T-cell (primary cell): ENCODE results near the gene MPV17. TPM values are rescaled to one million over a fixed set of nuclear protein-coding genes. Genes with fewer than 3 reads are reported as not detected.

ENCODE experiments used
- ATAC-seq, 4 experiments: fragments of 200-7000 bp in 3 of 4; fragments of 150-1000 bp in 1 of 4; cut with Tn5 transposase; replicated peaks in 1 of 4; 1 replicate in 3 of 4; 2 replicates in 1 of 4; pipeline ENCODE4 v1.10.0; 2021; ENCODE audit warnings: moderate library complexity in 3 of 4, mild to moderate bottlenecking in 2 of 4, moderate number of reproducible peaks in 1 of 4
- CTCF ChIA-PET, 2 donors: fragments of 300-600 bp; sonication (Branson Sonifier 250); formaldehyde crosslinking; loops; one replicate each; lab custom pipeline; 2022; ENCODE audit warnings: antibody characterized with exemption in 2 of 2; lab: Charles Lee
- POLR2A ChIA-PET, 2 donors: fragments of 300-600 bp; sonication (Branson Sonifier 250); formaldehyde crosslinking; loops; one replicate each; lab custom pipeline; 2022; ENCODE audit warnings: antibody characterized with exemption in 2 of 2; lab: Charles Lee
- DNase-seq, 35 experiments: peaks; one replicate each; pipeline versions ENCODE4 v3.0.0 to v3.0.0-alpha.2; 2013 to 2023
- H3K27ac ChIP-seq: one replicate; pipeline ENCODE4 v1.5.1; 2013; ENCODE audit warnings: low read length
- H3K27me3 ChIP-seq, 2 experiments: replicated peaks in 1 of 2; 1 replicate in 1 of 2; 2 replicates in 1 of 2; pipeline versions ENCODE4 v1.6.1 to v1.7.0; 2013; ENCODE audit warnings: low read length in 1 of 2, mixed read lengths in 1 of 2; ENCODE audit not compliant: control insufficient read depth in 2 of 2, insufficient read depth in 2 of 2; ENCODE audit errors: extremely low read depth in 1 of 2
- H3K36me3 ChIP-seq, 2 donors: 1 replicate in 1 of 2; 2 replicates in 1 of 2; pipeline versions ENCODE4 v1.6.1 to v1.7.0; 2013; ENCODE audit warnings: low read length in 1 of 2; ENCODE audit not compliant: control insufficient read depth in 2 of 2, insufficient read depth in 1 of 2; ENCODE audit errors: extremely low read depth in 1 of 2
- H3K4me1 ChIP-seq, 2 experiments: 1 replicate in 1 of 2; 2 replicates in 1 of 2; pipeline versions ENCODE4 v1.6.1 to v1.7.0; 2013; ENCODE audit warnings: low read length in 2 of 2, mixed read lengths in 1 of 2; ENCODE audit not compliant: insufficient read depth in 2 of 2, control insufficient read depth in 1 of 2; ENCODE audit errors: extremely low read depth in 1 of 2
- H3K4me3 ChIP-seq, 2 donors: 1 replicate in 1 of 2; 2 replicates in 1 of 2; pipeline versions ENCODE4 v1.5.1 to v1.7.0; 2013; ENCODE audit warnings: mild to moderate bottlenecking in 2 of 2, low read length in 1 of 2, moderate library complexity in 1 of 2; ENCODE audit not compliant: control insufficient read depth in 1 of 2; ENCODE audit errors: extremely low read depth in 1 of 2
- H3K9me3 ChIP-seq: 2 replicates; pipeline ENCODE4 v1.7.0; 2013
- H3K27ac Mint-ChIP-seq, 2 donors: one replicate each; pipeline ENCODE4 v1.8.0; 2020 to 2021; ENCODE audit warnings: mild to moderate bottlenecking in 2 of 2, mixed read lengths in 2 of 2
- H3K27me3 Mint-ChIP-seq, 2 donors: one replicate each; pipeline ENCODE4 v1.8.0; 2021 to 2022; ENCODE audit warnings: mixed read lengths in 2 of 2
- H3K36me3 Mint-ChIP-seq: one replicate; pipeline ENCODE4 v1.8.0; 2021; ENCODE audit warnings: mixed read lengths
- H3K4me1 Mint-ChIP-seq, 3 donors: one replicate each; pipeline ENCODE4 v1.8.0; 2020 to 2022; ENCODE audit warnings: mixed read lengths in 3 of 3, mild to moderate bottlenecking in 1 of 3
- H3K4me3 Mint-ChIP-seq, 3 donors: one replicate each; pipeline ENCODE4 v1.8.0; 2020 to 2022; ENCODE audit warnings: mild to moderate bottlenecking in 3 of 3, mixed read lengths in 3 of 3, moderate library complexity in 3 of 3
- H3K9me3 Mint-ChIP-seq, 3 donors: one replicate each; pipeline ENCODE4 v1.8.0; 2020 to 2022; ENCODE audit warnings: mixed read lengths in 3 of 3
- WGBS: methylation state at CpG from one replicate; pipeline ENCODE4 v1.1.5; 2013; ENCODE audit warnings: missing lambda C conversion rate; ENCODE audit not compliant: insufficient coverage; 5-methylcytosine and 5-hydroxymethylcytosine counted together
- total RNA-seq, 35 experiments: library from RNA in 6 of 35; stranded (reverse) in 6 of 35; fragments of 120-200 nt in 1 of 35; gene quantifications; one replicate each; pipeline versions ENCODE4 v1.2.1 to v1.2.4 and lab custom pipeline; 2013 to 2026

The MPV17 gene
- total RNA-seq, 5 donors from 2014 or later (not counting 1 experiment from before 2014, with no cell fraction given): 64.5 to 99.1 (median 93.6) TPM

GRCh38 chr2:27316655-27317412, 6.1 kb downstream of the MPV17 start:
- 97% methylated on average over 10 of the region's 12 CpGs for WGBS
- no peaks in the 10 kb centered on the region for H3K27me3 Mint-ChIP-seq
- Histone ChIP-seq H3K36me3 (peaks cover 7 to 13% of the 10 kb centered on the region in 2 donors), H3K4me1 (peaks cover 2 to 3% of the 10 kb centered on the region in 2 experiments), H3K27me3 (no peaks in the 10 kb centered on the region), H3K4me3 (no peak overlapping the region), H3K27ac (no peak overlapping the region), H3K9me3 (no peaks in the 10 kb centered on the region)
- ATAC-seq: no peak
- CTCF ChIA-PET: interaction anchor here in 1 of 2 donors (2.6 kb wide), 1 partner anchor 14 kb away, joined by 7 read pairs; no protein-coding TSS in a partner anchor
- no peak for DNase-seq
- POLR2A ChIA-PET: no interaction called here
- H3K4me3 Mint-ChIP-seq: no peak overlapping the region
- peaks cover 4 to 11% (median 5%) of the 10 kb centered on the region in 3 donors for H3K4me1 Mint-ChIP-seq
- H3K9me3 Mint-ChIP-seq: no peaks in the 10 kb centered on the region
- no peak overlapping the region for H3K27ac Mint-ChIP-seq
- peaks cover 17% of the 10 kb centered on the region for H3K36me3 Mint-ChIP-seq

GRCh38 chr2:27315122-27315521, 7.8 kb downstream of the MPV17 start:
- H3K4me3 ChIP-seq: no peak overlapping the region
- Mint-ChIP-seq H3K27ac (no peak overlapping the region), H3K9me3 (no peaks in the 10 kb centered on the region), H3K27me3 (no peaks in the 10 kb centered on the region), H3K4me1 (no peaks in the 10 kb centered on the region), H3K36me3 (peaks cover 20% of the 10 kb centered on the region), H3K4me3 (no peak overlapping the region)
- ChIA-PET CTCF (interaction anchor here in 1 of 2 donors (0.5 kb wide), 1 partner anchor 981 kb away, joined by 3 read pairs; no protein-coding TSS in a partner anchor), POLR2A (no interaction called here)
- H3K4me1 ChIP-seq: peaks cover 0 to 2% of the 10 kb centered on the region in 2 experiments
- 98% methylated on average over 7 of the region's 8 CpGs for WGBS
- ATAC-seq (no peak), DNase-seq (no peak)
- no peaks in the 10 kb centered on the region for H3K27me3 ChIP-seq
- H3K36me3 ChIP-seq: peaks cover 17 to 18% of the 10 kb centered on the region in 2 donors
- H3K27ac ChIP-seq: no peak overlapping the region
- no peaks in the 10 kb centered on the region for H3K9me3 ChIP-seq

- Mint-ChIP-seq H3K27me3 (no peaks in the 10 kb centered on the region), H3K4me3 (no peak overlapping the region), H3K4me1 (no peaks in the 10 kb centered on the region), H3K9me3 (no peaks in the 10 kb centered on the region), H3K36me3 (peaks cover 23% of the 10 kb centered on the region), H3K27ac (no peak overlapping the region)
- ATAC-seq (no peak), DNase-seq (no peak)
- 100% methylated on average over 2 of the region's 9 CpGs for WGBS
- H3K9me3 ChIP-seq: no peaks in the 10 kb centered on the region
- no peak overlapping the region for H3K4me3 ChIP-seq
- ChIA-PET POLR2A (no interaction called here), CTCF (interaction anchor here in 1 of 2 donors (0.5 kb wide), 1 partner anchor 981 kb away, joined by 3 read pairs; no protein-coding TSS in a partner anchor)
- H3K27ac ChIP-seq: no peak overlapping the region
- no peaks in the 10 kb centered on the region for H3K27me3 ChIP-seq
- H3K36me3 ChIP-seq: peaks cover 18 to 19% of the 10 kb centered on the region in 2 donors
- H3K4me1 ChIP-seq: peaks cover 0 to 2% of the 10 kb centered on the region in 2 experiments
Measured at GRCh38 chr2:27314709-27315108, 8.2 kb downstream of the MPV17 start.

GRCh38 chr2:27313882-27314645, 8.8 kb downstream of the MPV17 start:
- WGBS: 100% methylated on average over 3 of the region's 8 CpGs

GRCh38 chr2:27312152-27312551, 10.7 kb downstream of the MPV17 start:
- no peaks in the 10 kb centered on the region for H3K9me3 ChIP-seq
- POLR2A ChIA-PET: no interaction called here
- H3K4me1 Mint-ChIP-seq: peaks cover 0 to 4% (median 4%) of the 10 kb centered on the region in 3 donors
- ATAC-seq (no peak), DNase-seq (no peak)
- no peak overlapping the region for H3K27ac ChIP-seq
- CTCF ChIA-PET: no interaction called here
- H3K4me3 ChIP-seq: no peak overlapping the region
- H3K4me3 Mint-ChIP-seq: no peak overlapping the region
- no peaks in the 10 kb centered on the region for H3K9me3 Mint-ChIP-seq
- peaks cover 2 to 12% of the 10 kb centered on the region in 2 experiments for H3K27me3 ChIP-seq
- peaks cover 15 to 21% of the 10 kb centered on the region in 2 donors for H3K36me3 ChIP-seq
- peaks cover 25% of the 10 kb centered on the region for H3K36me3 Mint-ChIP-seq
- 100% methylated on average over 2 of the region's 3 CpGs for WGBS
- H3K27me3 Mint-ChIP-seq: peaks cover 0 to 3% of the 10 kb centered on the region in 2 donors
- peaks cover 0 to 5% of the 10 kb centered on the region in 2 experiments for H3K4me1 ChIP-seq
- H3K27ac Mint-ChIP-seq: no peak overlapping the region

More at GRCh38 chr2:27313882-27314645, 8.8 kb downstream of the MPV17 start:
- Histone ChIP-seq H3K9me3 (no peaks in the 10 kb centered on the region), H3K36me3 (peaks cover 18 to 21% of the 10 kb centered on the region in 2 donors), H3K4me3 (no peak overlapping the region), H3K27me3 (no peaks in the 10 kb centered on the region), H3K4me1 (peaks cover 0 to 2% of the 10 kb centered on the region in 2 experiments), H3K27ac (no peak overlapping the region)
- Mint-ChIP-seq H3K27ac (no peak overlapping the region), H3K4me1 (peaks cover 0 to 2% (median 0%) of the 10 kb centered on the region in 3 donors), H3K9me3 (no peaks in the 10 kb centered on the region), H3K27me3 (no peaks in the 10 kb centered on the region), H3K4me3 (no peak overlapping the region), H3K36me3 (peaks cover 28% of the 10 kb centered on the region)
- no peak for DNase-seq
- ATAC-seq: no peak
- POLR2A ChIA-PET: no interaction called here
- CTCF ChIA-PET: no interaction called here

- H3K27ac ChIP-seq: no peak overlapping the region
- Mint-ChIP-seq H3K4me3 (no peak overlapping the region), H3K36me3 (peaks cover 25% of the 10 kb centered on the region), H3K27ac (no peak overlapping the region), H3K4me1 (peaks cover 0 to 11% (median 4%) of the 10 kb centered on the region in 3 donors), H3K27me3 (peaks cover 9 to 21% of the 10 kb centered on the region in 2 donors), H3K9me3 (no peaks in the 10 kb centered on the region)
- ChIA-PET CTCF (interaction anchor here in 1 of 2 donors (0.5 to 0.7 kb wide), 2 partner anchors 20 to 97 kb away, joined by 4 to 5 read pairs; no protein-coding TSS in a partner anchor), POLR2A (no interaction called here)
- ATAC-seq: no peak
- H3K4me1 ChIP-seq: peaks cover 0 to 19% of the 10 kb centered on the region in 2 experiments
- peaks cover 5 to 15% of the 10 kb centered on the region in 2 donors for H3K36me3 ChIP-seq
- no peaks in the 10 kb centered on the region for H3K9me3 ChIP-seq
- peaks cover 2 to 36% of the 10 kb centered on the region in 2 experiments for H3K27me3 ChIP-seq
- DNase-seq: no peak
- WGBS: 97% methylated on average over 6 of the region's 6 CpGs
- no peak overlapping the region for H3K4me3 ChIP-seq
Measured at GRCh38 chr2:27309651-27310050, 13.2 kb downstream of the MPV17 start.
